ENCODE measurements around the gene CXCL5. TPM values are rescaled to one million over a fixed set of nuclear protein-coding genes. Genes with fewer than 3 reads are reported as not detected.

The CXCL5 gene
- total and polyA plus RNA-seq, 2 of the 4 experiments (the other 2 are of a cell fraction): 0.14 TPM; not detected in 1

Small RNAs within 50 kb of the gene (microRNA-seq; reads per million reads assigned to microRNA genes)
- gene RN7SL218P (ENCODE audit: insufficient read depth, insufficient read length): not detected

Small RNAs within 50 kb of the gene (small RNA-seq; reads per million reads assigned to genes)
- 0 reads per million in 5 experiments for gene RN7SL218P

Other genes starting within 250 kb of the CXCL5 start
- not detected in 2 replicates for gene CXCL6, start 162.0 kb downstream of the CXCL5 start, total RNA-seq (2012; rRNA removed)
- not detected in 2 replicates for gene CXCL6, start 162.0 kb downstream of the CXCL5 start, polyA plus RNA-seq (2012; rRNA removed)
- gene PF4V1, start 145.4 kb downstream of the CXCL5 start, total RNA-seq (2012; rRNA removed): not detected in 2 replicates
- not detected in 2 replicates for gene PF4V1, start 145.4 kb downstream of the CXCL5 start, polyA plus RNA-seq (2012; rRNA removed)
- gene CXCL1, start 129.3 kb downstream of the CXCL5 start, total RNA-seq (2012; rRNA removed): not detected in 2 replicates
- 1.1 and 2.0 TPM in 2 replicates for gene CXCL1, start 129.3 kb downstream of the CXCL5 start, polyA plus RNA-seq (2012; rRNA removed)
- not detected in 2 replicates for gene PF4, start 16.6 kb downstream of the CXCL5 start, total RNA-seq (2012; rRNA removed)
- not detected in 2 replicates for gene PF4, start 16.6 kb downstream of the CXCL5 start, polyA plus RNA-seq (2012; rRNA removed)
- not detected in 2 replicates for gene PPBP, start 10.5 kb downstream of the CXCL5 start, total RNA-seq (2012; rRNA removed)
- gene PPBP, start 10.5 kb downstream of the CXCL5 start, polyA plus RNA-seq (2012; rRNA removed): not detected in 2 replicates
- 0.18 TPM in 1 of 2 replicates, not detected in the other for gene CXCL3, start 40.0 kb upstream of the CXCL5 start, total RNA-seq (2012; rRNA removed)
- 0.27 and 0.74 TPM in 2 replicates for gene CXCL3, start 40.0 kb upstream of the CXCL5 start, polyA plus RNA-seq (2012; rRNA removed)
- 0.18 and 0.28 TPM in 2 replicates for gene CXCL2, start 100.5 kb upstream of the CXCL5 start, total RNA-seq (2012; rRNA removed)
- gene CXCL2, start 100.5 kb upstream of the CXCL5 start, polyA plus RNA-seq (2012; rRNA removed): 0.99 and 3.7 TPM in 2 replicates
- 4.3 and 9.2 TPM in 2 replicates for gene MTHFD2L, start 159.4 kb upstream of the CXCL5 start, total RNA-seq (2012; rRNA removed)
- 1.5 and 2.8 TPM in 2 replicates for gene MTHFD2L, start 159.4 kb upstream of the CXCL5 start, polyA plus RNA-seq (2012; rRNA removed)